ENCODE measurements around the gene YPEL1.

The YPEL1 gene

GRCh38 chr22:21660904-21661303 is 74.7 kb downstream of the YPEL1 start:
- H3K4me3 ChIP-seq (ENCODE audit: low read depth, low read length): no peak overlapping the region
- TF ChIP-seq CTCF (IDR thresholded peaks at IDR 0.05; ENCODE audit: low read depth, low read length): no peak

GRCh38 chr22:21659864-21660525 is 75.6 kb downstream of the YPEL1 start:
- no peak for TF ChIP-seq CTCF (IDR thresholded peaks at IDR 0.05; ENCODE audit: low read depth, low read length)
- H3K4me3 ChIP-seq (ENCODE audit: low read depth, low read length): no peak overlapping the region

- TF ChIP-seq CTCF (IDR thresholded peaks at IDR 0.05; ENCODE audit: low read depth, low read length): 0 out of 2 replicates have a peak, but pooled peaks have one; percentile 8
- peak overlapping the region; percentile 60 for H3K4me3 ChIP-seq (ENCODE audit: low read depth, low read length)
These were observed 78.1 kb downstream of the YPEL1 start for GRCh38 chr22:21657360-21658032.

- TF ChIP-seq CTCF (IDR thresholded peaks at IDR 0.05; ENCODE audit: low read depth, low read length): no peak
- H3K4me3 ChIP-seq (ENCODE audit: low read depth, low read length): peak overlapping the region; percentile 60
These were observed 78.6 kb downstream of the YPEL1 start for GRCh38 chr22:21657020-21657359.

- no peak for TF ChIP-seq CTCF (IDR thresholded peaks at IDR 0.05; ENCODE audit: low read depth, low read length)
- H3K4me3 ChIP-seq (ENCODE audit: low read depth, low read length): peak overlapping the region; percentile 82
These were observed 82.7 kb downstream of the YPEL1 start for GRCh38 chr22:21652547-21653545.

GRCh38 chr22:21652010-21652546 is 83.5 kb downstream of the YPEL1 start:
- TF ChIP-seq CTCF (IDR thresholded peaks at IDR 0.05; ENCODE audit: low read depth, low read length): no peak
- peak overlapping the region; percentile 82 for H3K4me3 ChIP-seq (ENCODE audit: low read depth, low read length)
